GM10847 (cell line): ENCODE results near the gene ANTXR1.

Source experiments
- POLR2A ChIP-seq: IDR thresholded peaks from 2 replicates; pipeline ENCODE4 v1.6.1; 2011; ENCODE audit not compliant: insufficient read length; ENCODE audit errors: extremely low read depth

Gene ANTXR1

DNA sequence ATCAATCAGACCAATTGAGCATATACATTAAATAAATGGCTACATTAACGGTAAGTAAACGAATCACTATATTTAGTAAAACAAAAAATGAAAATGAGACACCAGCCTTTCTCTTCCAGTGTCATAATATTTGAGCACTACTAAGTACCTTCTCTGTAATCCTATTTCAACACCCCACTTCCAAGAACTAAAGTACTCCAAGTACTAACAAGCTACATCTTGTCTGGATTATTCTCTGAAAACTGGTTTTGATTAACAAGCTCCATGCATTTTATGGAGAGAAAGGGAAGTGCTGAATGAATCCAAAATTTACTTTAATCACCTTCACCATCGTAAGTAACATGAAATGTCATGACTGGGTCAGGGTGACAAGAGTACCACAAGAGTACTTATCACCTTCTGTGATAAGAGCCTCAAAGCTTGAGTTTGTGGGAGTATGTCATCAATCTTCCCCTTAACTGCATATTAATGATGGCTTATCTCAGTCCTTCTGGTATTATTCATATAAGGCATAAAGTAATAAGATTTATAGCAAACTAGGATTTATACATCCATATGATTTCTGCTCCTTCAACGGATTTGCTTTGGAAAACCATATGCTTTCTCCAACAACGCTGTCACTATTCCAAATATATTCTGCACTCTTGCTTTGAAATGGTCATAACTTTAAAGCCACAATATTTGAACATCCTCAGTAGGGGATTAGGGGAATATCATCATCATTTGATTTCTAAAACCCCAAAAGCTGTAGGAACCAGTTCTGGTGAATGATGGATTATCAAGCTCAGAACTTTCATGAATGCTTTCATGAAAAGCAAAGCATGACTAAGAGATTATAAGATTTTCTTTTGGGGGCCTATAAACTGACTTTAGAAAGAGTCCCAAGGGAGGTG lies 127.0 kb downstream of the ANTXR1 start:
- TF ChIP-seq POLR2A = no peak

GRCh38 chr2:69141061-69141460 lies 128.1 kb downstream of the ANTXR1 start:
- TF ChIP-seq POLR2A = no peak

GRCh38 chr2:69143748-69144360 lies 130.9 kb downstream of the ANTXR1 start:
- no peak for TF ChIP-seq POLR2A

- TF ChIP-seq POLR2A = no peak
These were observed 132.2 kb downstream of the ANTXR1 start for GRCh38 chr2:69145204-69145603.

DNA sequence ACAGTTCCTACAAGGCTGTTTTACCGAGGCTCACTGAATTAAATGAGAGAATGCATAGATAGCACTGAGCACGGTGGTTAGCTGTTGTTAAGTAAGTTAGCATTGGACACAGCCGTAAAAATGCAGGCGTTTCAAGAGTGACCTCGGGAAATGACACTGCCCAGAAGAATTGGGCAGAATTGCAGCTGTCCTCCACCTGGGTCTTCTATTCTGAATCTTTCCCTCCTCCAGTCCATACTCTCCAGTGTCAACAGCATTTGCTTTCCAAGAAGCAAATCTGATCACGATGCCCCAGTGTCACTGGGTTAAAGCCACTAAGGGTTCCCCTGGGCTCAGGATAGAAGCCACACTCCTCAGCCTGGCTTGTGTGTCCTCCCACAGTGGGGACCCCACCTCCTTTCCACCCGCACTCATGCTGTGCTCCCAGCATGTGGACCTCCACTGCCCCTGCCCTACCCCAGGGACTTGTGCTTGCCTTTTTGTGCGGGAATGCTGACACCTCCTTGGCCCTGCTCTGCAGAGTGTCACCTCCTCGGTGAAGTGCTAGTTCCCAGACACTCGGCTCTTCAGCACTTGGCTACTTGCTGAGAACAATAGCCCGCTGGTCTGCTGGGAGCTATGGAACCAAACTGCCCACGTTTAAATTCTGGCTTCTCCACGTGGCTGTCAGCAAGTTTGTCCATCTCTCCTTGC lies 135.0 kb downstream of the ANTXR1 start:
- no peak for TF ChIP-seq POLR2A

GRCh38 chr2:69149631-69150215 lies 136.7 kb downstream of the ANTXR1 start:
- TF ChIP-seq POLR2A = no peak

GRCh38 chr2:69151931-69152330 lies 139.0 kb downstream of the ANTXR1 start:
- no peak for TF ChIP-seq POLR2A

GRCh38 chr2:69152847-69153583 lies 140.0 kb downstream of the ANTXR1 start:
- no peak for TF ChIP-seq POLR2A

GRCh38 chr2:69154106-69154505 lies 141.1 kb downstream of the ANTXR1 start:
- no peak for TF ChIP-seq POLR2A

DNA sequence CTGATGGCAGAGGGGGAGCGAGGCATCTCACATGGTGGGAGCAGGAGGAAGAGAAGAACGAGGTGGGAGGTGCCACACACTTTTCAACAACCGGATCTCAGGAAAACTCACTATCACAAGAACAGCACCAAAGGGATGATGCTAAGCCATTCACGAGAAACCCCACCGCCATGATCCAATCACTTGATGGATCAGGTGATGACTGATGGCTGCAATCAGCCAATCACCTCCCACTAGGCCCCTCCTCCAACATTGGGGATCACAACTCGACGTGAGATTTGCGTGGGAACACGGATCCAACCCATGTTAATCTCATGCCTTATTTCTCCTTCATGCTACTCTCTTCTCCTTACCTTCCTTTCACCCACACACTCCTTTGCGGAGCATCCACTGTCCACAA lies 143.6 kb downstream of the ANTXR1 start:
- TF ChIP-seq POLR2A = no peak

DNA sequence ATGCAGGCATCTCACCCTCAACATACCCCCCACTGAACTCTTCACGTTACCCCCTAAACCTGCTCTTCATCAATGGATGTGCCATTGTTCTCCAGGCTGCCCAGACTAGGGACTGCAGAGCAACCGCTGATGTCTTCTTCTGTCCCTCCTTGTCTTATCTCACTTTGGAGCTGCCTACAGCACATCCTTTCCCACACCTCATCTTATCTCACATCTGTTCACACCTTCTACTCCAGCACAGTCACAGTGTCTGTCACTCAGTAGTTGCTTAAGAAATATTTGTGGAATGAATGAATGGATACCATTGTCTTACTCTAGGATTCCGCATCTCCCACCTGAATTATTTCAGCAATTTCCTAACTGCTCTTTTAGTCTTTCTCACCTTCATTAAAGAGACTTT lies 144.5 kb downstream of the ANTXR1 start:
- TF ChIP-seq POLR2A = no peak

GRCh38 chr2:69159986-69160385 lies 147.0 kb downstream of the ANTXR1 start:
- TF ChIP-seq POLR2A = no peak

- TF ChIP-seq POLR2A = no peak
These were observed 149.1 kb downstream of the ANTXR1 start for GRCh38 chr2:69162057-69162456.

DNA sequence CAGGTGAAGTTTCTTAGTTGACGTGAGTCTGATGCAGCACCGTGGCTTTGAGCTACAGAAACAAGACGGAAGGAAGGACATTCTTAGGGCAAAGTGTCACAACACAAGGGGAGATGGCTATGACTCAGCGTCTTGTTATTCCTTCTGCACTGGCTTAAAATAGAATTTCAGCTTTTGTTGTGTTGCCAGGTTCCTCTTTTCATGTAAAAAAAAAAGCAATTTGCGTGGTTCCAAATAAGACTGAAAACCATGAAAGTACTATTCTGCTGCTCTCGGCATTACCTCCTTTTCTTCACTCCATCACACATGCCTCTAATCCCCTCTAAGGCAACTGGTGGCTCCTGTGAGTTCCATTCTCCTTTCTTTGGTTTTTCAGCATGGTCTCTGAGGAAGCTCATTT lies 150.1 kb downstream of the ANTXR1 start:
- TF ChIP-seq POLR2A = no peak

DNA sequence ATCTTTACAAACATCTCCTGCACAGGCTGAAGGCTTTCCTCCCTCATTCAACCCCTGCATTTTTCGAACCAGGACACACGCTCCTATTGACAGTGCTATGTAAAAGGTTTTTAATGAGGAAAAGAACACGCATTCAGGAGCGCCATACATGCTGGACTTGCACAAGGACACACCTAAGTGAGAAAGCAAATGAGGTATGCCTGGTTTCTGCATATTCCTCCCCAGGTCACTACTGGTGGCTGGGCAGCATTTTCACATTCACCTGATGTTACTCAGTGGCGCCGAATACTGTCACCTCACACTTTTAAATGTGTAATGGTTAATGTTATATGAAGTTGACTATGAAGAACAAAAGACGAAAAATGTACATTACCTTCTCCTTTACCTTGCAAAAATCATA lies 150.6 kb downstream of the ANTXR1 start:
- TF ChIP-seq POLR2A = no peak
